Neuron (in vitro differentiated cells): ENCODE data around the gene OR52E4.

Experiments used
- H2AFZ ChIP-seq: one replicate; pipeline ENCODE4 v1.6.1; 2013; ENCODE audit warnings: low read depth, mild to moderate bottlenecking, inconsistent platforms, low read length, moderate library complexity
- H3K27me3 ChIP-seq: one replicate; pipeline ENCODE4 v1.6.1; 2013; ENCODE audit warnings: low read length; ENCODE audit not compliant: insufficient read depth
- H3K36me3 ChIP-seq: one replicate; pipeline ENCODE4 v1.6.1; 2013; ENCODE audit warnings: low read length; ENCODE audit not compliant: insufficient read depth
- H3K4me1 ChIP-seq: one replicate; pipeline ENCODE4 v1.6.1; 2013; ENCODE audit warnings: low read length; ENCODE audit not compliant: insufficient read depth
- H3K4me3 ChIP-seq: 2 replicates; pipeline ENCODE4 v1.5.1; 2013; ENCODE audit warnings: mild to moderate bottlenecking, low read length, moderate library complexity
- H3K9me3 ChIP-seq: one replicate; pipeline ENCODE4 v1.6.1; 2013; ENCODE audit warnings: low read length

Gene OR52E4

GRCh38 chr11:5880329-5880728 lies at the start of gene OR52E4:
Gene OR52E4 (plus strand): TSS chr11:5880629. CDS start chr11:5884293, 3,664 bp downstream.
- Histone ChIP-seq H3K9me3 (no peaks in the 10 kb centered on the region), H3K4me1 (no peaks in the 10 kb centered on the region), H3K4me3 (no peak within 1 kb of the TSS), H3K27me3 (no peaks in the 10 kb centered on the region), H3K36me3 (no peaks in the 10 kb centered on the region), H2AFZ (no peak within 1 kb of the TSS)

DNA sequence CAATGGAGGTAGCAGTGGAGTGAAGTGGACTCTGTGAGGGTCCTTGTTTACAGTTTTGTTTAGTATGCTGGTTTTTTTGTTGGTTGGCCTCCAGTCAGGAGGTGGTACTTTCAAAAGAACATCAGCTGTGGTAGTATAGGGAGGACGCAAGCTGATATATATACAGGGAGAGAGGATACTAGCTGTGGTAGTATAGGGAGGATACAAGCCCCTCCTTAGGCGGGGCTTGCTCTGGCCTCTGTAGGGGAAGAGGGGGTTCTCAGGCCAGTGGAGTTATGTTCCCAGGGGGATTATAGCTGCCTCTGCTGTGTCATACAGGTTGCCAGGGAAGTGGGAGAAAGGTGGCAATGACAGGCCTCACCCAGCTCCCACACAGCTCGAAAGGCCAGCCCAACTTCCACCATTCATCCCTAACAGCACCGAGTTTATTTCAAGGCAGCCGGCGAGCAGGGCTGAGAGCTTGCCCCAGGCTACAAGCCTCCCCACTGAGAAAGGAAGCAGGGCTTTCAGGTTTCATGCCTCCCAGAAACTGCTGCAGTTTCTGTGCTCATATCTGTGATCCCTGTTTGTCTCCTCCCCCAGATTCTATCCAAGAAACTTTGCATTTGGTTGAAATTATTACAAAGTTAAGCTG lies 49.1 kb upstream of the OR52E4 start:
- no peaks in the 10 kb centered on the region for H3K4me1 ChIP-seq
- no peak overlapping the region for H2AFZ ChIP-seq
- no peaks in the 10 kb centered on the region for H3K27me3 ChIP-seq
- no peaks in the 10 kb centered on the region for H3K9me3 ChIP-seq
- H3K4me3 ChIP-seq, result no peak overlapping the region
- no peaks in the 10 kb centered on the region for H3K36me3 ChIP-seq

- no peaks in the 10 kb centered on the region for H3K4me1 ChIP-seq
- no peaks in the 10 kb centered on the region for H3K9me3 ChIP-seq
- H3K4me3 ChIP-seq, result no peak overlapping the region
- no peaks in the 10 kb centered on the region for H3K36me3 ChIP-seq
- H3K27me3 ChIP-seq, result no peaks in the 10 kb centered on the region
- no peak overlapping the region for H2AFZ ChIP-seq
These were observed 47.0 kb upstream of the OR52E4 start for GRCh38 chr11:5833446-5833845.

- no peaks in the 10 kb centered on the region for H3K27me3 ChIP-seq
- H3K4me1 ChIP-seq, result no peaks in the 10 kb centered on the region
- H2AFZ ChIP-seq, result no peak overlapping the region
- H3K4me3 ChIP-seq, result no peak overlapping the region
- no peaks in the 10 kb centered on the region for H3K36me3 ChIP-seq
- H3K9me3 ChIP-seq, result no peaks in the 10 kb centered on the region
These were observed 42.7 kb upstream of the OR52E4 start for GRCh38 chr11:5837695-5838094.

DNA sequence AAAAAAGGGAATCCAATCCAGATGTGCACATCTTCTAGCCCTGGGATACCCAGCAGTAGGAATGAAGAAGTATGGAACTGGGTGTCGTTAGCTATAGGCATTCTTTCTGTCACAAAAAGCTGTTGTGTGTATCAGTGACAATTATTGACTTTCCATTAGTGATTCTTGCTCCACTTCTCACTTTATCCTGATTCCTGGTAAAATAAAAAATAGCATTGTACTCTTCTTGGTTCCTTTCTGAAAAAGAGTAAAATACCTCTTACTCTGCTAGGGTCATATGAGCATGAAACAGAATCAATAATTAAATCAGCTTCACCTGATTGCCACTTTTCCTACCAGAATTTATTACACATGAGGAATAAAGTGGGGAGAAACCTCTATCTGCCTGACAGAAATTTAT lies 38.6 kb upstream of the OR52E4 start, which contains the start of gene OR52E6:
Gene OR52E6, minus strand, starts transcription at position 101 of the 400 bp plus-strand sequence. Its CDS starts 0 bp downstream, at position 101.
- Histone ChIP-seq H3K9me3 (no peaks in the 10 kb centered on the region), H3K4me1 (no peaks in the 10 kb centered on the region), H3K27me3 (no peaks in the 10 kb centered on the region), H2AFZ (no peak within 1 kb of the TSS), H3K4me3 (no peak within 1 kb of the TSS), H3K36me3 (no peaks in the 10 kb centered on the region)

DNA sequence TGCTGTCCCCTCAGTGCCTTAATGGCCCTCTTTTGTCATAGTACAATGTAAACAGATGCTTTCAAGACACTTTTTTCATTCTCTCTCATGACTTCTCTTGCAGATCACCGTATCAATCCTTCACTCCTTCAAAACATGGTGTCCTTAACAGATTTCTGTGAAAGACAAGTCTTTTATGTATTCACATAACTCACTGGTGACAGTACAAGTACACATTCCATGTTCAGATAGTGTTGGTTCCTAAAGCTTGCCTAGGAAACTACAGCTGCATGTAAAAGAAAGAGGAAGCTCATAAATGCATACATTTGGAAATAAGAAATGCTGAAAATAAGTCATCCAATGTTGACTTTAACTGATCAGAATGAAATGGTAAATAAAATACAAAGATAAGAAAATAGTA lies 33.7 kb upstream of the OR52E4 start:
- Histone ChIP-seq H3K9me3 (no peaks in the 10 kb centered on the region), H2AFZ (no peak overlapping the region), H3K4me1 (no peaks in the 10 kb centered on the region), H3K27me3 (no peaks in the 10 kb centered on the region), H3K4me3 (no peak overlapping the region), H3K36me3 (no peaks in the 10 kb centered on the region)

DNA sequence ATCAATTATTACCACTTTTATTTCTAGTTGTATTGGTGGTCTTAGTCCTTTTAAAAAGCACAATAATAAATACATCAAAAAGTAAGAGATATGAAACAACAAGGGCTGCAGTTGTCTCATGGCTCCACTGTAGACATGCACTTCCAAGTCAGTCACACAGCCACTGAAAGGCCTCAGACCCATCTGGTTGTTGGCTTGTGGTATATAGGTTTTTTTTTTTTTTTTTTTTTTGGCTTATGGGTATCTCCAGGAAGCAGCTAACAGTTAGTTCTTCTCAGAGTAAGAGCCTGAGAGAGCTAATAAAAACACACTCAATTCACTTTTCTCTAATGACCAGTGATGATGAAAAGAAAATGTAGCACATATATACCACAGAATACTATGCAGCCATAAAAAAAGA lies 32.7 kb upstream of the OR52E4 start:
- Histone ChIP-seq H3K27me3 (no peaks in the 10 kb centered on the region), H3K9me3 (no peaks in the 10 kb centered on the region), H3K36me3 (no peaks in the 10 kb centered on the region), H2AFZ (no peak overlapping the region), H3K4me3 (no peak overlapping the region), H3K4me1 (no peaks in the 10 kb centered on the region)

DNA sequence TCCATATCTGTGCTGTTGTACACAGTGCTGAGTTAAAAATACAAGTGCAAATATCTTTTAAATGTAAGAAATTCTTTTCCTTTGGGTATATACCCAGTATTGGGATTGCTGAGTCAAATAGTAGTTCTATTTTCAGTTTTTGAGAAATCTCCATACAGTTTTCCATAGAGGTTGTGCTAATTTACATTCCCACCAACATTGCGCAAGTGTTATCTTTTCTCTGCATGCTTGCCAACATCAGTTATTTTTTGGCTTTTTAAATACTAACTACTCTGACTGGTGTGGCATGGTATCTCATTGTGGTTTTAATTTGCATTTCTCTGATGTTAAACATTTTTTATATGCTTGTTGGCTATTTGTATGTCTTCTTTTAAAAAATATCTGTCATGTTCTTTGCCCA lies 29.4 kb upstream of the OR52E4 start:
- Histone ChIP-seq H2AFZ (no peak overlapping the region), H3K4me1 (no peaks in the 10 kb centered on the region), H3K27me3 (no peaks in the 10 kb centered on the region), H3K36me3 (no peaks in the 10 kb centered on the region), H3K4me3 (no peak overlapping the region), H3K9me3 (no peaks in the 10 kb centered on the region)

- Histone ChIP-seq H3K4me3 (no peak within 1 kb of the TSS), H3K9me3 (no peaks in the 10 kb centered on the region), H3K36me3 (no peaks in the 10 kb centered on the region), H3K27me3 (no peaks in the 10 kb centered on the region), H2AFZ (no peak within 1 kb of the TSS), H3K4me1 (no peaks in the 10 kb centered on the region)
These were observed 22.8 kb upstream of the OR52E4 start, which contains the start of gene OR52E8 for GRCh38 chr11:5857590-5857989. Gene OR52E8 (minus strand): TSS chr11:5857690. CDS start chr11:5857690, 0 bp downstream.

- Histone ChIP-seq H3K9me3 (no peaks in the 10 kb centered on the region), H2AFZ (no peak overlapping the region)
These were observed 14.6 kb upstream of the OR52E4 start for GRCh38 chr11:5865826-5866225.

DNA sequence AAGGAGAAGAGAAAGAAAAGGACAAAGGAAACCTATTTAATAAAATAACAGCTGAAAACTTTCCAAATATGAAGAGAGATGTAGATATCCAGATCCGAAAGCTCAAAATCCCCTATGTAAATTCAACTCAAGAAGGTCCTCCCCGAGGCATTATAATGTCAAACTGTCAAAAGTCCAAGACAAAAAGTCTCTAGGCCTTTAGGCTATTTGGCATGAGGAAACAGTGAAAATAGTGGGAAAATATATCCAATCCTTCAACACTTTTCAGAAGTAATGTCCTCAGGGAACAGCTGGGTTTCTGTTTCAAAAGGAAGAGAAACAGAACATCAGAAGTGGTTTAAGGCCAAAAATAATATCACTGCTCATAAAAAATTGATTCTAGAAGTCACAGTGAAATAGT lies 1.9 kb upstream of the OR52E4 start:
- no peaks in the 10 kb centered on the region for H3K36me3 ChIP-seq
- no peaks in the 10 kb centered on the region for H3K4me1 ChIP-seq
- H3K9me3 ChIP-seq, result no peaks in the 10 kb centered on the region
- H2AFZ ChIP-seq, result no peak overlapping the region
- no peak overlapping the region for H3K4me3 ChIP-seq
- no peaks in the 10 kb centered on the region for H3K27me3 ChIP-seq

More at GRCh38 chr11:5865826-5866225, 14.6 kb upstream of the OR52E4 start:
- no peaks in the 10 kb centered on the region for H3K4me1 ChIP-seq
- no peaks in the 10 kb centered on the region for H3K36me3 ChIP-seq
- no peak overlapping the region for H3K4me3 ChIP-seq
- no peaks in the 10 kb centered on the region for H3K27me3 ChIP-seq

DNA sequence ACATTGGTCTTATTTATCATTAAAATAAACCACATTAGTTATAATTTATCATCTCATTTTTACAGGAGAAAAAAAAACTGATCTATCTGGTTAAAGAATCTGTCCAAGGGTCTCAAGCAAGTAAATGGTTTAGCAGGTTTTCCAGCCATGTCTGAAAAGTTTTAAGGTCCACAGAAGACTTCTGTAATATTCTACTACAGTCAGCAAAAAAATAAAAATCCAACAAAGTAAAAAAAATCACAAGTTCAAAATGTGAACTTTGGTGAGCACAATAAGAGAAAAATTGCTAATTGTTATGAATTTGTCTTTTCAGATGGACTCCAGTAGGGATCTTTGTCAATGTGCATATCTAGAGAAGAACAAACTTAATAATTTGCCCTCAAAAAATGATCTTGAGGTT lies 1.3 kb downstream of the OR52E4 start:
- Histone ChIP-seq H3K4me3 (no peak overlapping the region), H2AFZ (no peak overlapping the region), H3K27me3 (no peaks in the 10 kb centered on the region), H3K9me3 (no peaks in the 10 kb centered on the region), H3K36me3 (no peaks in the 10 kb centered on the region), H3K4me1 (no peaks in the 10 kb centered on the region)

DNA sequence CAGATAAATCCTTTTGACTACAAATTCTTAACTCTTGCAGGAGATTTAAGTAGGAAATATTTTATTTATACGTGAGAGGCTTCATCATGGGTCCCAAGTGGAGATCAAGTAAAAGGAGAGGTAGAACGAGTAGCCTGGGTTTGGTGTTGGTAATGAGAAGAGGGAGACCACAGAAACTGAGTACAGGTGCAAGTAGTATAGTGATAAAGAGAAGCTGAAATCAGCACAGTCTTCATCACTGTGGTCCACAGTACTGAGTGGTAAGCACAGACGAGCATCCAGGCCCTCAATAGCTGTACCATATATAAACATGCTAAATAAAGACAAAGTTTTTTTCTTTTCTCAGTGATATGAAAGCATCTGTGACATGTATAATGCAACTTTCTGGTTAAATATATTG lies 6.7 kb downstream of the OR52E4 start:
- H2AFZ ChIP-seq, result no peak overlapping the region
- no peaks in the 10 kb centered on the region for H3K4me1 ChIP-seq
- H3K36me3 ChIP-seq, result no peaks in the 10 kb centered on the region
- no peaks in the 10 kb centered on the region for H3K9me3 ChIP-seq
- H3K4me3 ChIP-seq, result no peak overlapping the region
- H3K27me3 ChIP-seq, result no peaks in the 10 kb centered on the region

GRCh38 chr11:5887661-5888060 lies 7.2 kb downstream of the OR52E4 start:
- Histone ChIP-seq H3K4me1 (no peaks in the 10 kb centered on the region), H2AFZ (no peak overlapping the region), H3K9me3 (no peaks in the 10 kb centered on the region), H3K36me3 (no peaks in the 10 kb centered on the region), H3K27me3 (no peaks in the 10 kb centered on the region), H3K4me3 (no peak overlapping the region)
